Measurements from ENCODE around the gene PYGB.

- no peak for TF ChIP-seq SNAI2 (CRISPR knock-in tag; IDR thresholded peaks at IDR 0.05)
- TF ChIP-seq GLIS3 (CRISPR knock-in tag; IDR thresholded peaks at IDR 0.05): no peak
- no peak for TF ChIP-seq PATZ1 (CRISPR knock-in tag; IDR thresholded peaks at IDR 0.05; ENCODE audit: borderline replicate concordance)
- no peak for TF ChIP-seq ZFP3 (CRISPR knock-in tag; IDR thresholded peaks at IDR 0.05)
- TF ChIP-seq CSDC2 (CRISPR knock-in tag; IDR thresholded peaks at IDR 0.05): no peak
These were observed 38.2 kb downstream of the PYGB start for GRCh38 chr20:25285856-25286798.
